Stomach (tissue), 4 donors: ENCODE results near the gene FAM200A.

Experiments
- CTCF ChIP-seq, 7 experiments: fragments of 450-650 bp in 4 of 7; fragments of 200-600 bp in 3 of 7; sonication (generic) in 3 of 7; IDR thresholded peaks; one replicate each; pipeline ENCODE4 v1.5.1; 2016 to 2019; ENCODE audit warnings: antibody characterized with exemption in 7 of 7, control low read depth in 2 of 7, mild to moderate bottlenecking in 1 of 7
- EP300 ChIP-seq: sonication (generic); formaldehyde crosslinking; IDR thresholded peaks from one replicate; pipeline ENCODE4 v1.6.1; 2017; ENCODE audit warnings: antibody characterized with exemption
- POLR2A ChIP-seq, 4 donors: fragments of 450-650 bp; IDR thresholded peaks; one replicate each; pipeline ENCODE4 v1.6.1; 2016; ENCODE audit warnings: antibody characterized with exemption in 4 of 4, control low read depth in 2 of 4, mild to moderate bottlenecking in 1 of 4, moderate library complexity in 1 of 4
- POLR2AphosphoS5 ChIP-seq, 3 donors: sonication (generic); formaldehyde crosslinking; IDR thresholded peaks; one replicate each; pipeline ENCODE4 v1.6.1; 2016; ENCODE audit warnings: antibody characterized with exemption in 3 of 3

GRCh38 chr7:99596408-99596955 is 44.6 kb upstream of the FAM200A start:
- TF ChIP-seq POLR2A (IDR thresholded peaks at IDR 0.05) (no peak), CTCF (IDR thresholded peaks at IDR 0.05) (no peak), POLR2AphosphoS5 (IDR thresholded peaks at IDR 0.05) (no peak), EP300 (no peak)
